ENCODE results near the gene FUOM. TPM values are rescaled to one million over a fixed set of nuclear protein-coding genes. Genes with fewer than 3 reads are reported as not detected.
A peak's percentile ranks its signal among the peaks of the same experiment; 100 is the strongest.

Gene FUOM
- total RNA-seq, 4 donors from 2014 or later, result 7.9 to 12.2 (median 10.5) TPM

DNA sequence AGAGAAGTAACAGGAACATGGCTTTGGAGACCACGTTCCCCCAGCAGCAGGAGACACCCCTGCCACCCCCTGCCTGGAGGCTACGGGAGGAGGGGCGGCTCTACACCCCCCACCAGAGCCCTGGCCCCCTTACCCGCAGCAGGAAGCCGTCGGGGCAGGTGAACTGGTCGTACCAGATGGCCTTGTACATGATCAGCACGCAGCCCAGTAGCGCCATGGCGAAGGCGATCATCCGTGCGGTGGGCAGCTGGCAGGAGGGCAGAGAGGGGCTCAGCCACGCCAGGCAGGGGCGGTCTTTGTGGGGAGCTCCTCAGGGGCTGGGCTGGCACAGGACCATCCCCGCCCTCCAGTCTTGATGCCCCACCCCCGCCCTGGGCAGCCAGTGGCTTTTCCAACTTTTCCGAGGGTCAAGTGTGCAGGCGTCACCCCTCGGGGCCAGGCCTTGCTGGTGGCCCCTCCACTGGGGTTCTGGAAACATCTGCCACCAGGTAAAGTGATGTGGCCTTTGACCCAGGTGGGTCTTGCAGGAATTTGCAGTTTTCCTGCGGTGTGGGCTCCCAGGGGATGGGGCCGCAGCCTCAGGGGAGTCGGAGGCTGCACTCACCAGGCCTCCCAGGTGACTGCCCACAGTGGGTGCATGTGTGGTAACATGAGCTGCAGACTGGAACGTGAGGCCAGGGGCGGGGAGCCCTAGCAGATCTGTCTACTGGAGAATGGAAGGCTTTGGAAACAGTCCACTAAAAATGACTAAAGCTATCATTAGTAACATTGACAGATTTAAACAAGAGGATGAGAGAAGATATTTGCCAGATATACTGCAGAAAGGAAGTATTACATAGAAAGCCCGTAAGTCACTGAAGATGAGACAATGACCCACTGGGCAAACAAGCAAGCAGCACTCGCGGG is 30.8 kb downstream of the FUOM start:
- intact Hi-C loops (cut with DNase I), result loop anchor here (5.0 kb wide), 2 partner anchors 45 to 195 kb away; partner anchors contain the start of gene ECHS1
- Histone ChIP-seq H3K27me3 (peaks cover 9 to 77% (median 51%) of the 10 kb centered on the region in 4 donors), H3K4me3 (no peak overlapping the region), H3K4me1 (peaks cover 22 to 40% (median 34%) of the 10 kb centered on the region in 4 donors), H3K36me3 (no peaks in the 10 kb centered on the region), H3K9me3 (no peaks in the 10 kb centered on the region), H3K27ac (replicated peaks in 1 of 4) (no peak overlapping the region)
- TF ChIP-seq, protein P1, sequence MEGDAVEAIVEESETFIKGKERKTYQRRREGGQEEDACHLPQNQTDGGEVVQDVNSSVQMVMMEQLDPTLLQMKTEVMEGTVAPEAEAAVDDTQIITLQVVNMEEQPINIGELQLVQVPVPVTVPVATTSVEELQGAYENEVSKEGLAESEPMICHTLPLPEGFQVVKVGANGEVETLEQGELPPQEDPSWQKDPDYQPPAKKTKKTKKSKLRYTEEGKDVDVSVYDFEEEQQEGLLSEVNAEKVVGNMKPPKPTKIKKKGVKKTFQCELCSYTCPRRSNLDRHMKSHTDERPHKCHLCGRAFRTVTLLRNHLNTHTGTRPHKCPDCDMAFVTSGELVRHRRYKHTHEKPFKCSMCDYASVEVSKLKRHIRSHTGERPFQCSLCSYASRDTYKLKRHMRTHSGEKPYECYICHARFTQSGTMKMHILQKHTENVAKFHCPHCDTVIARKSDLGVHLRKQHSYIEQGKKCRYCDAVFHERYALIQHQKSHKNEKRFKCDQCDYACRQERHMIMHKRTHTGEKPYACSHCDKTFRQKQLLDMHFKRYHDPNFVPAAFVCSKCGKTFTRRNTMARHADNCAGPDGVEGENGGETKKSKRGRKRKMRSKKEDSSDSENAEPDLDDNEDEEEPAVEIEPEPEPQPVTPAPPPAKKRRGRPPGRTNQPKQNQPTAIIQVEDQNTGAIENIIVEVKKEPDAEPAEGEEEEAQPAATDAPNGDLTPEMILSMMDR (IDR thresholded peaks at IDR 0.05), result no peak
- TF ChIP-seq POLR2AphosphoS5 (IDR thresholded peaks at IDR 0.05) (no peak), POLR2A (IDR thresholded peaks at IDR 0.05; ENCODE audit: low read depth) (no peak), EP300 (IDR thresholded peaks at IDR 0.05) (no peak)
- no peak for DNase-seq (ENCODE audit: extremely low spot score)
- WGBS, result 32% methylated on average over 18 of the region's 28 CpGs

DNA sequence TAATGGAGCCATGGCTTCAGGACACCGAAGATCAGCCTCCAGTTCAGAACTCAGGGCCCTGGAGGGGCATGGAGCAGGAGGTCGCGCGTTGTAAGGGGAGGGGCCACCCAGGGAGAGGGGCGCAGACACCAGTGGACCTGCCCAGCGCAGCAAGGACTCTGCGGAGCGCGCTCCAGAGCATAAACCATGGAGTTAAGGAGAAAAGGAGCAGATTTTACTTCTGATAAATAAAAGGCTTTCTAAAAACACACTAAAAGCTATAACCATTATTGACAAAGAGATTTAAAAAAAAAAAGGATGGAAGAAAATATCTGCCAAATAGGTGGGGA is 31.6 kb downstream of the FUOM start:
- intact Hi-C loops (cut with DNase I), result loop anchor here (5.0 kb wide), 2 partner anchors 46 to 196 kb away; partner anchors contain the start of gene ECHS1
- Histone ChIP-seq H3K27ac (replicated peaks in 1 of 4) (no peak overlapping the region), H3K4me3 (peak overlapping the region; percentile 55 to 64 (median 57)), H3K4me1 (peaks cover 22 to 40% (median 34%) of the 10 kb centered on the region in 4 donors), H3K36me3 (no peaks in the 10 kb centered on the region), H3K27me3 (peaks cover 9 to 72% (median 49%) of the 10 kb centered on the region in 4 donors), H3K9me3 (no peaks in the 10 kb centered on the region)
- 50% methylated on average over 9 of the region's 9 CpGs for WGBS
- TF ChIP-seq POLR2A (IDR thresholded peaks at IDR 0.05; ENCODE audit: low read depth) (no peak), POLR2AphosphoS5 (IDR thresholded peaks at IDR 0.05) (no peak), EP300 (IDR thresholded peaks at IDR 0.05) (no peak)
- TF ChIP-seq, protein P1 (IDR thresholded peaks at IDR 0.05), result no peak
- DNase-seq (ENCODE audit: extremely low spot score), result no peak

DNA sequence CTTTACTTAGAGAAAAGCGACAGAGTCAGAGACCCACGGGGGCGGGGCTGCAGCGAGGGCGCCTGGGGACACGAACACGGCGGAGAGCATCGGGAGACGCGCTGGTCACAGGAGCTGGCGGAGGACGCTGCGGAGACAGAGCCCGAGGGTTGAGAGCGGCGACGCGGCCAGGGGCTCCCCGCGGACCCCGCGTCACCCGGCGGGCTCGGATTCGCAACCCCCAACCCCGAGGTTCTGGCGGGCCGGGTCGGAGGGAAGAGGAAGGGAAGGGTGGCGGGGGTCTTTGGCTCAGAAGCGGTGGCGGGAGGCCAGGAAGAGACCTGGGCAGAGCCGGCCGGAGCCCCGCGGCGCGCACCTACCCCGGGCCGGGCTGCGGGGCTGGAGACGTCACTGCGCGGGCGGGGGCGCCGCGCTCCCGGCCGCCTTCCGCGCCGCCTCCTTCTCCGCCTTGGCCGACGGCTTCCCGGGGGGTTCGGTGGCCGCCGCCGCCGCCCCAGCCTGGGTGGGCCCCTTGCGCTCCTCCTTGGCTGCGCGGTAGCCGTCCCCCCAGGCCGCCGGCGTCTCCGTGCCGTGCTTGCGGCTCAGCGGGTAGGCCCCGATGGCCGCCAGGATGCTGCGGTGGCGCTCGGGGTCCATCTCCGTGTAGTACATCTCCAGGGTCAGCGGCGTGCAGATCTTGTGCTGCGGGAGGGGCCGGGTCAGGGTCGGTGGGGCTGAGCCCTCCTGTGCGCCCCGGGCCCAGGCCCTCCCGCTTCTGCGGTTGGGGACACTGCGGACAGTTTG is 32.2 kb downstream of the FUOM start:
- intact Hi-C loops (cut with DNase I), result loop anchor here (5.0 kb wide), 2 partner anchors 47 to 197 kb away; partner anchors contain the start of gene ECHS1
- no peak for DNase-seq (ENCODE audit: extremely low spot score)

DNA sequence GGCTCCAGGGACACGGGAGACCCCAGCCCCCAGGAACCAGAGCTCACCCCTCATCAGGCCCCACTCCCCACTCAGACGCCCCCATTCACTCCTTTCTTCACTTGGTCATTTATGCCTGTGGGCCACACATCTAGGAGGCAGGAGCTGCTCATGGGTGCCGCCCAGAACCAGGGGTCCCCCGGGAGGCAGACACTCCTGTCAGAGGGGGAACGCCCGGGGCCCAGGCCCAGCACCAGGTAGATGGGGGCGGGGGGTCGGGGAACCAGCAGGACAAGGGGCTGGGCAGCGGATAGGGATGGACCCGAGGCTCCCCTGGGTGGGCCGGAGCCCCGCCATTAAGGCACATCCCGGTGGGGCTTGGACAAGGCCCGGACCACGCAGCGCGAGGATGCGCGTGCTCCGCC is 33.0 kb downstream of the FUOM start:
- 45% methylated on average over 7 of the region's 20 CpGs for WGBS
- intact Hi-C loops (cut with DNase I), result loop anchor here (5.0 kb wide), 2 partner anchors 47 to 197 kb away; partner anchors contain the start of gene ECHS1
- no peak for DNase-seq (ENCODE audit: extremely low spot score)

More for the DNA sequence above, 32.2 kb downstream of the FUOM start:
- Histone ChIP-seq H3K4me3 (peak overlapping the region; percentile 55 to 64 (median 57)), H3K27me3 (peaks cover 9 to 72% (median 48%) of the 10 kb centered on the region in 4 donors), H3K36me3 (no peaks in the 10 kb centered on the region), H3K27ac (replicated peaks in 1 of 4) (peak overlapping the region; percentile 11 to 62 (median 32)), H3K4me1 (peaks cover 22 to 40% (median 34%) of the 10 kb centered on the region in 4 donors), H3K9me3 (no peaks in the 10 kb centered on the region)
- WGBS, result under 1% methylated on average over 33 of the region's 91 CpGs
- TF ChIP-seq, protein P1 (IDR thresholded peaks at IDR 0.05), result no peak
- TF ChIP-seq POLR2A (IDR thresholded peaks at IDR 0.05; ENCODE audit: low read depth), result no peak

More for the DNA sequence above, 33.0 kb downstream of the FUOM start:
- H3K4me3 ChIP-seq, result peak overlapping the region; percentile 55 to 64 (median 57)
- H3K9me3 ChIP-seq, result no peaks in the 10 kb centered on the region
- peaks cover 9 to 78% (median 46%) of the 10 kb centered on the region in 4 donors for H3K27me3 ChIP-seq
- TF ChIP-seq POLR2AphosphoS5 (IDR thresholded peaks at IDR 0.05) (no peak), POLR2A (IDR thresholded peaks at IDR 0.05; ENCODE audit: low read depth) (no peak), EP300 (IDR thresholded peaks at IDR 0.05) (no peak)
- TF ChIP-seq, protein P1 (IDR thresholded peaks at IDR 0.05), result no peak
- peaks cover 19 to 38% (median 31%) of the 10 kb centered on the region in 4 donors for H3K4me1 ChIP-seq
- no peaks in the 10 kb centered on the region for H3K36me3 ChIP-seq
- H3K27ac ChIP-seq (replicated peaks in 1 of 4), result peak overlapping the region in 3 of 4 donors; percentile 11 to 62 (median 46)

All from esophagus muscularis mucosa (tissue), 4 donors.